ENCODE measurements around the gene MEPCE. TPM values are rescaled to one million over a fixed set of nuclear protein-coding genes. Genes with fewer than 3 reads are reported as not detected.
A peak's percentile ranks its signal among the peaks of the same experiment; 100 is the strongest.

Gene MEPCE
- polyA plus RNA-seq, 6 donors from 2014 or later, result 10.9 to 24.6 (median 19.5) TPM

DNA sequence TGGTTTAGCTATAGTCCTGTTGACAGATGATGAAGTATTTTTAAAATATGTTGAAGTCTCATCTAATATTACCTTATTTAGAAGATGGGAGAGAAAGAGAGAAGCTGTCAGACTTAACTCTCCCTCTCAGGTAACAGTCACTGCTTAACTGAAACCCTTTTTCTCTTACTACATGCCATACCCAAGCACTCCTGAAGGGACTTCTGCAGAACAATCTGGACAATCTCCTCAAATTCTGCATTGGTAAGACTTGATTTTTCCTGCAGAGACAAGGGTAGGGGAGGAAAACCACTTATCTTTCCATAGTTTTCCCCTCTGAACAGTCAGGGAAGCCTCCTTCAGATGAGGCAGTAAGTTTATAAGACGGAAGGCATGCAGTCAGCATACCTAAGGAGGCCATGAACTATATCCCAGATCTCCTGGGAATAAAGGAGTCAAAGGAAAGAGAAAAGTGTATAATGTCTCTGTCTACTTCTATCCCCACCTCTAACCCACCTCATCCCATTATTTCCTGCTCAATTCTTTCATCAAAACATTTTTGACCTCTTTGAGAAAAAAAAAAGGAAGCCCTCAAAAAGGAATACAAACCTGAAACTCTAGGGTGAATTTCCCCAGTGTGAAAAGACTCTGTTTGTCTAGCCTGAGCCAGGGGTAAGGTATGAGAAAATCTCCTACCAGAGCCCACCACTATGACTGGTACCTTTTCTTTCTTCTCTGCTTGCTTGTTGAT is 10.5 kb upstream of the MEPCE start:
- H3K27me3 Mint-ChIP-seq, result no peaks in the 10 kb centered on the region
- ATAC-seq (ENCODE audit: low read depth in 2 of 2) (no peak), DNase-seq (no peak)
- peaks cover 5 to 8% of the 10 kb centered on the region in 2 donors for H3K36me3 Mint-ChIP-seq
- peaks cover 0 to 5% (median 0%) of the 10 kb centered on the region in 3 donors for H3K4me1 Mint-ChIP-seq
- H3K9me3 Mint-ChIP-seq, result no peaks in the 10 kb centered on the region
- no peak overlapping the region for H3K4me3 Mint-ChIP-seq
- peak overlapping the region in 1 of 6 donors; percentile 1 for H3K27ac Mint-ChIP-seq

DNA sequence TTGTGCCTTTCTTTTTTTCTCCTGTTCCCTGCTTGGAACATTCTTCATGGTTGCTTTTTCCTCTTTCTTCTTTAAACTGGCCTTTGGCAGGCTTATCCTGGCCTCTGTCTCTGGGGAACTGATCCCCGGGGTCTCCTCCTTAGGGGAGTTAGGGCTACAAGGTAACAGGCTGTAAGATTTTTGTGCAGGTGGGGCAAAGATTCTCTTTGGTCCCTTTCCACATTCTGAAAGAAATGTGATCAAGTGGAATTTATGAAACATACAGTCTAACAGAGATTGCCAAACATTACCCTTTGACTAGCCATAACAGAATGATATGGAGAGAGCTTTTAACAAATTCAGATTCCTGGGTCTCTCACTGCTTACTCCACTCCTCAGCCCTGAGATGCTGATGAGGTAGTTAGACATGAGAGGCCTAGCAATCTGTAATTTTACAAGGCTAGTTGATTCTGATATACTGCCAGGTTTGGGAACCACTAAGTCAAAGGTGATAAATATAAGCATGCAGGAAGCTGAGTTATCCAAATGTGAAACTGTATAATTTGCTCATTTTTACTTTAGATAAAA is 9.9 kb upstream of the MEPCE start:
- Mint-ChIP-seq H3K36me3 (peaks cover 5 to 8% of the 10 kb centered on the region in 2 donors), H3K27ac (peak overlapping the region in 3 of 6 donors; percentile 1 to 44 (median 26)), H3K4me3 (no peak overlapping the region)

DNA sequence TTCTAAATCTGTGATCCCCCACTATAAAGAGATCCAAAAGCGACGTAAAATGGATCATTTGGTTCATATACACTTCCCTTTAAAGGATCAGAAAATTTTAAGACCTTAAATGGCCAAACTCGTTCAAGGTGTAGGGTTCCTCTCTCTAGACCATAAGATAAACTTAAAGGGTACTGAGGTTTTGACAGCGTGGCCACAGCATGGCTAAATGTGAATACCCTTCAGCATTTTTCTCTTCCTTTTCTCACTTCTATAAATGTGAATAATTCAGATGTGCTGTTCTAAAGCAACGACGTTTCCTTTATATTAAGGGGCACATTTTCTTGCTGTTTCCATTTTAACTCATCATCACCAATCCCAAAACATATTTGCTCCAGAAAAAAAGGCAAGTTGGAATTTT is 6.3 kb upstream of the MEPCE start:
- peaks cover 2 to 15% (median 7%) of the 10 kb centered on the region in 3 donors for H3K4me1 Mint-ChIP-seq
- H3K27me3 Mint-ChIP-seq, result no peaks in the 10 kb centered on the region
- no peak for ATAC-seq (ENCODE audit: low read depth in 2 of 2)
- peaks cover 0 to 2% of the 10 kb centered on the region in 2 donors for H3K36me3 Mint-ChIP-seq
- H3K9me3 Mint-ChIP-seq, result no peaks in the 10 kb centered on the region
- no peak overlapping the region for H3K27ac Mint-ChIP-seq
- no peak for DNase-seq
- no peak overlapping the region for H3K4me3 Mint-ChIP-seq

More for the DNA sequence above, 9.9 kb upstream of the MEPCE start:
- ATAC-seq (ENCODE audit: low read depth in 2 of 2) (no peak), DNase-seq (no peak)
- Mint-ChIP-seq H3K9me3 (no peaks in the 10 kb centered on the region), H3K4me1 (peaks cover 0 to 5% (median 0%) of the 10 kb centered on the region in 3 donors), H3K27me3 (no peaks in the 10 kb centered on the region)

DNA sequence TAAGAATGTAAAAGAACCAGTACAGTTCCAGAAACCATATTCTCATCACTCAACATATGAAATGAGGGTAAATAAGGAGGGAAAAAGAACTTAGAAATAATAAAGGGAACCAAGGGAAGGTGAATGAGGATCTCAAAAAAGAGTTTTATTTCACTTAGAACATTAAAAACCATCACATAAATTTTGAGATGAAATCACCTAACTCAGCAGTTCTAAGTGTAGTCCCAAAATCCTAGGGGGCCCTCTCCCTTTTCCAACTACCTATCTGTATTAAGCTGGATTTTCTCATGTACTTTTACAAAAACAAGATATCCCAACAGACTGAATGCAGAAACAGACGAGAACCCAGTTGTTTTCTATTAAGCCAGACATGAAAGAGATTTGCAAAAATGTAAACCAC is 4.3 kb upstream of the MEPCE start:
- no peak for ATAC-seq (ENCODE audit: low read depth in 2 of 2)
- Mint-ChIP-seq H3K27ac (peak overlapping the region in 2 of 6 donors; percentile 49 to 64), H3K4me1 (peaks cover 16 to 22% (median 17%) of the 10 kb centered on the region in 3 donors), H3K27me3 (no peaks in the 10 kb centered on the region), H3K9me3 (peaks cover 0 to 8% (median 0%) of the 10 kb centered on the region in 7 donors), H3K4me3 (peak overlapping the region in 1 of 8 donors; percentile 29), H3K36me3 (peaks cover 0 to 17% of the 10 kb centered on the region in 2 donors)
- DNase-seq, result no peak

DNA sequence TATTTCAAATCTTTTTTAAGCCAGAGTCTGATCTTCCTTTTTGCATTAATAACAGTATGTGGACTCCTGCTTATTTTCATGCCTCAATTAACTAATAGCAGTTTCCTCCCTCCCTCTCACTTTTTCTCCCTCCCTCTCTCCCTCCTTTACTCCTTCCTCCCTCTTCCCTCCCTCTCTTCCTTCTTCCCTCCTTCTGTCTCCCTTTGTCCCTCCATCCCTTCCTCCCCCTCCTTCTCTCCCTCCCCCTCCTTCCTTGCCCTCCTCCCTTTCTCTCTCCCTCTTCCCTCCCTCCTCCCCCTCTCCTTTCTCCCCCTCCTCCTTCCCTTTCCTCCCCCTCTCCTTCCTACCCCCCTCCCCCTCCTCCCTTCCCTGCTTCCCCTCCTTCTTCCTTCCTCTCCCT is 3.1 kb upstream of the MEPCE start:
- H3K36me3 Mint-ChIP-seq, result peaks cover 0 to 17% of the 10 kb centered on the region in 2 donors
- peak overlapping the region in 1 of 6 donors; percentile 30 for H3K27ac Mint-ChIP-seq

DNA sequence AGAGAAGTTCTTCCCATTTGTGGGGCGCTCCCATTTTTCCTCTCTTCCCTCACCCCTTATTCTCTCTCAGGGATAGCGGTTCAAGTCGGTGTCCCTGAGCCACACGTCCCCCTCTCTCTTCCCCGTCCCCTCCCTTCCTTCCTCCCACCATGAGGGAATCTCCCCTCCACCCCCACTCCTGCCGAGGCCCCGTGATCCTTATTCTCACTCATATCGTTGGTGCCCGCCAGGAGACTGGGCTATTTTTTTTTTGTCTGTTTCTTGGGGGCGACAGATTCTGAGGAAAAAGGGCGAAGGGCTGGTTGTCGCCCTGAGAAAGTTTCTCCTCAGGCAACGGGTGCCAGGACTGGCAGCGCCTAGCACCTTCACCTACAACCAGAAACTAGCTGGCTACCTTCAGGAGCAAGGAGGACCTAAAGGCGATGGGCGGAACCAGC is 1.9 kb upstream of the MEPCE start:
- Mint-ChIP-seq H3K9me3 (peaks cover 0 to 8% (median 0%) of the 10 kb centered on the region in 7 donors), H3K4me1 (peaks cover 36 to 42% (median 40%) of the 10 kb centered on the region in 3 donors), H3K36me3 (peaks cover 0 to 17% of the 10 kb centered on the region in 2 donors), H3K27me3 (no peaks in the 10 kb centered on the region), H3K4me3 (peak overlapping the region; percentile 87 to 100 (median 98)), H3K27ac (peak overlapping the region; percentile 100)
- DNase-seq (no peak), ATAC-seq (ENCODE audit: low read depth in 2 of 2) (no peak)

More for the DNA sequence above, 3.1 kb upstream of the MEPCE start:
- peak overlapping the region in 1 of 8 donors; percentile 65 for H3K4me3 Mint-ChIP-seq
- no peak for ATAC-seq (ENCODE audit: low read depth in 2 of 2)
- no peaks in the 10 kb centered on the region for H3K27me3 Mint-ChIP-seq
- H3K4me1 Mint-ChIP-seq, result peaks cover 24 to 29% (median 29%) of the 10 kb centered on the region in 3 donors
- DNase-seq, result no peak
- H3K9me3 Mint-ChIP-seq, result peaks cover 0 to 8% (median 0%) of the 10 kb centered on the region in 7 donors

DNA sequence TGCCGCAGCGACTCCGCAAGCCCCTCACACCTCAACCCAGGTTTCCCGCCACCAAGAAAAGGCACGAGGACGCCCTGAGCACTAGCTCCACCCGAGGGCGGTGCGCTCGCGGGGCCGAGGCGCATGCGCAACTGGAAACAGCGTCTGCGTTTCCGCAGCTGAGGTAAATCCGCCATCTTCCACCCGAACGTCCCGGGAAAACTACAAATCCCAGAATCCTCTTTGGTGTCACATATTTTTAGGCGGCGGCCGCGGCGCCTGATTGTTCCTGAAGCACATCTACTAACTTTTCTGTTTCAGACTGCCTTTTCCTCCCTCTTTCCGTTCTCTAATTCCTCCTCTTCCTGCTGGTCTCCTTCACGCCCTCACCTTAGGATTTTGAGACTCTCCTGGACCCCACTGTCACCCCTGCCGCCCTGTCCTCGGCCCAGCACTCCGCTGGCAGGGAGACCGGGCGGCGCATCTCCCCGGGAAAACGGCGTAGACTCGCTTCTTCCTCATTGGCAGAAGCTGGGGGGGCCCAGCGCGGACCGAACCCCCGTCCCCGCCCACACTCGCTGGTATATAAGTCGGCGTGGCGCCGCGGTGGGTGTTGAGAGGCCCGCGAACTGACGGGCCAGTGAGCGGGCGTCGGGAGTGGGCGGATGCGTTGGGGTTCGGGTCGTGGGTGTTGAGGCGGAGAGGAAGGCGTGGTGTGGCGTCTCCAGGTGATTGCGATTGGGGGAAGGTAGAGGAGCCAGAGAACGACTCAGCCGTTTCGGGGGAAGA is 1.2 kb upstream of the MEPCE start, which contains the start of gene ZCWPW1:
Gene ZCWPW1 (minus strand): TSS at position 505 of the 768 bp plus-strand sequence. CDS start 8,054 bp downstream, outside the sequence.
- H3K27me3 Mint-ChIP-seq, result no peaks in the 10 kb centered on the region
- peaks cover 0 to 8% (median 0%) of the 10 kb centered on the region in 7 donors for H3K9me3 Mint-ChIP-seq
- H3K4me3 Mint-ChIP-seq, result peak within 1 kb of the TSS; percentile 87 to 100 (median 98)
- H3K36me3 Mint-ChIP-seq, result peaks cover under 1 to 18% of the 10 kb centered on the region in 2 donors
- DNase-seq (peak; percentile 99), ATAC-seq (ENCODE audit: low read depth in 2 of 2) (peak; percentile 55 to 59)
- H3K4me1 Mint-ChIP-seq, result peaks cover 41 to 48% (median 42%) of the 10 kb centered on the region in 3 donors
- peak within 1 kb of the TSS; percentile 100 for H3K27ac Mint-ChIP-seq

DNA sequence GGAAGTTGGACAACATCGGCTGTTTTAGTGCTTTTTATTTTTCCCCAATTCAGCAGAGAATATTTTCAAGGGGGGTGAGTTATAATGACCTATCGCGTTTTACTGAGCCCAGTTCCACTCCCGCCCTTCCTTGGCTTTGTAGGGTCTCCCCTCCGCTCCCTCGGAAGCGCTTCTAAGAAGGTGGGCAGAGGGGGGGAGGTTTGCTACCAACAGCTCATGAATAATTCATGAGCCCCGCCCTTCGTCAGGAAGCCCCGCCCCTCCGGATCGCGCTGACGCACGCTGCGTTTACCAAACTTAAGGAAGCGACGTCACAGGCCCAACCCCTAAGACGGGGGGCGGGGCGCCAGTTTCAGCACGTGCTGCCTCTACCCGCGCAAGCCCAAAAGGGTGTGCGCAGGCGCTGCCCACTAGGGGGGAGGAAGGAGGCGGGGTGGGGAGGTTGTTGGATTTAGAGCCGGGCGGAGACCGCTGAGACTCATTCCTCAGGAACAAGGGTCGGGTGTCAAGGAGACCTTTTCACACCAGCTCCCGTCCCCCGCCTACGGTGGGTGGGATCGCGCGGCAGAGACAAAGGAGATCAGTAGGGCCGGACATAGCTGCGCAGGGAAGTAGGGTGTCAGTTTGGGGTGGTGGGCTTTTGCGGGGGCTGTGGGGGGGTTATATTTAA is 529 bp upstream of the MEPCE start:
- Mint-ChIP-seq H3K27me3 (no peaks in the 10 kb centered on the region), H3K4me1 (peaks cover 47 to 55% (median 49%) of the 10 kb centered on the region in 3 donors), H3K9me3 (peaks cover 0 to 8% (median 0%) of the 10 kb centered on the region in 7 donors), H3K4me3 (peak overlapping the region; percentile 87 to 100 (median 98)), H3K27ac (peak overlapping the region; percentile 100), H3K36me3 (peaks cover 4 to 24% of the 10 kb centered on the region in 2 donors)
- DNase-seq (peak; percentile 100), ATAC-seq (ENCODE audit: low read depth in 2 of 2) (peak; percentile 38 to 52)

DNA sequence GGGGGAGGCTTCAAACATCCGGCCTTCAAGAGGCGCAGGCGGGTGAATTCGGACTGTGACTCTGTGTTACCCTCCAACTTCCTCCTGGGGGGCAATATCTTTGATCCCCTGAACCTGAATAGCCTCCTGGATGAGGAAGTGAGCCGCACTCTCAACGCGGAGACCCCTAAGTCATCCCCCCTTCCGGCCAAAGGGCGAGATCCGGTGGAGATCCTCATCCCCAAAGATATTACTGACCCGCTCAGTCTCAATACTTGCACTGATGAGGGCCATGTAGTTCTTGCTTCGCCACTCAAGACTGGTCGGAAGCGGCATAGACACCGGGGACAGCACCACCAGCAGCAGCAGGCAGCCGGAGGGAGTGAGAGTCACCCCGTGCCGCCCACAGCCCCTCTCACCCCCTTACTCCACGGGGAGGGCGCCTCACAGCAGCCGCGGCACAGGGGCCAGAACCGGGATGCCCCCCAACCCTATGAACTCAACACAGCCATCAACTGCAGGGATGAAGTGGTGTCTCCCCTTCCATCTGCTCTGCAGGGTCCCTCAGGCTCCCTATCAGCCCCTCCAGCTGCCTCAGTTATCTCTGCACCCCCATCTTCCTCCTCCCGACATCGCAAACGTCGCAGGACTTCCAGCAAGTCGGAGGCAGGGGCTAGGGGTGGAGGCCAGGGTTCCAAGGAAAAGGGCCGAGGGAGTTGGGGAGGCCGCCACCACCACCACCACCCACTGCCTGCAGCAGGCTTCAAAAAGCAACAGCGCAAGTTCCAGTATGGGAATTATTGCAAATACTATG is 1.1 kb downstream of the MEPCE start:
- Mint-ChIP-seq H3K4me1 (peaks cover 56 to 69% (median 64%) of the 10 kb centered on the region in 3 donors), H3K9me3 (peaks cover 0 to 8% (median 0%) of the 10 kb centered on the region in 7 donors), H3K27me3 (no peaks in the 10 kb centered on the region), H3K4me3 (peak overlapping the region; percentile 84 to 97 (median 92)), H3K27ac (peak overlapping the region; percentile 91 to 100 (median 98)), H3K36me3 (peaks cover 4 to 24% of the 10 kb centered on the region in 2 donors)
- ATAC-seq (ENCODE audit: low read depth in 2 of 2), result peak in 1 of 2 donors; percentile 2
- DNase-seq, result no peak

DNA sequence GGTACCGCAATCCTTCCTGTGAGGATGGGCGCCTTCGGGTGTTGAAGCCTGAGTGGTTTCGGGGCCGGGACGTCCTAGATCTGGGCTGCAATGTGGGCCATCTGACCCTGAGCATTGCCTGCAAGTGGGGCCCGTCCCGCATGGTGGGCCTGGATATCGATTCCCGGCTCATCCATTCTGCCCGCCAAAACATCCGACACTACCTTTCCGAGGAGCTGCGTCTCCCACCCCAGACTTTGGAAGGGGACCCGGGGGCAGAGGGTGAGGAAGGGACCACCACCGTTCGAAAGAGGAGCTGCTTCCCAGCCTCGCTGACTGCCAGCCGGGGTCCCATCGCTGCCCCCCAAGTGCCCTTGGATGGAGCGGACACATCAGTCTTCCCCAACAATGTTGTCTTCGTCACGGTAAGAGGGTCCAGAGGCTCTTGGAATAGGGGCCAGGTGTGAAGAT is 1.7 kb downstream of the MEPCE start:
- H3K9me3 Mint-ChIP-seq, result peaks cover 0 to 8% (median 0%) of the 10 kb centered on the region in 7 donors
- peak overlapping the region; percentile 74 to 97 (median 90) for H3K4me3 Mint-ChIP-seq
- H3K4me1 Mint-ChIP-seq, result peaks cover 54 to 66% (median 64%) of the 10 kb centered on the region in 3 donors
- peaks cover 4 to 24% of the 10 kb centered on the region in 2 donors for H3K36me3 Mint-ChIP-seq
- ATAC-seq (ENCODE audit: low read depth in 2 of 2) (no peak), DNase-seq (no peak)
- H3K27ac Mint-ChIP-seq, result peak overlapping the region in 5 of 6 donors; percentile 90 to 100 (median 98)
- H3K27me3 Mint-ChIP-seq, result no peaks in the 10 kb centered on the region

DNA sequence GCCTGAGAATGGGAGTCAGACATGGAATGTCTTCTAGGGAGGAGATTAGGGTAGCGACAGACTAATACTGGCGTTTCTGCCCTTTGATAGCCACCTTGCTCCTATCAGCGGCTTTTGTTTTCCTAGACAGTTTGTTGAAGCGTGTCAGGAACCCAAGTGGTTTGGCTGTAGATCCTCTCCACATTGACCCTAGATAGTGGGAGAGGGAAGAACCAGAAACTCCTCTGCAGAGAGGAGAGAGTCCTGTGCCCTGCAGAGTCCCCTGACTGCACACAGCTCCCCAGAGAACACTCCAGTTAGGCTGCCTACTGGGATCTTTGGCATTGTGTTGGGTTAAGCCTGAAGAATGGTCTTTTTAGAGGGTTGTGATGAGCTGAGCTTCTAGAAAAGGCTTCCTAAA is 2.4 kb downstream of the MEPCE start:
- peak overlapping the region in 6 of 8 donors; percentile 74 to 97 (median 90) for H3K4me3 Mint-ChIP-seq
- H3K36me3 Mint-ChIP-seq, result peaks cover 4 to 24% of the 10 kb centered on the region in 2 donors
- no peak for DNase-seq
- peak overlapping the region in 4 of 6 donors; percentile 89 to 100 (median 94) for H3K27ac Mint-ChIP-seq
- no peaks in the 10 kb centered on the region for H3K27me3 Mint-ChIP-seq
- peaks cover 0 to 8% (median 0%) of the 10 kb centered on the region in 7 donors for H3K9me3 Mint-ChIP-seq
- H3K4me1 Mint-ChIP-seq, result peaks cover 56 to 66% (median 64%) of the 10 kb centered on the region in 3 donors
- ATAC-seq (ENCODE audit: low read depth in 2 of 2), result no peak
